ENCODE results near the gene TASOR.

The TASOR gene

DNA sequence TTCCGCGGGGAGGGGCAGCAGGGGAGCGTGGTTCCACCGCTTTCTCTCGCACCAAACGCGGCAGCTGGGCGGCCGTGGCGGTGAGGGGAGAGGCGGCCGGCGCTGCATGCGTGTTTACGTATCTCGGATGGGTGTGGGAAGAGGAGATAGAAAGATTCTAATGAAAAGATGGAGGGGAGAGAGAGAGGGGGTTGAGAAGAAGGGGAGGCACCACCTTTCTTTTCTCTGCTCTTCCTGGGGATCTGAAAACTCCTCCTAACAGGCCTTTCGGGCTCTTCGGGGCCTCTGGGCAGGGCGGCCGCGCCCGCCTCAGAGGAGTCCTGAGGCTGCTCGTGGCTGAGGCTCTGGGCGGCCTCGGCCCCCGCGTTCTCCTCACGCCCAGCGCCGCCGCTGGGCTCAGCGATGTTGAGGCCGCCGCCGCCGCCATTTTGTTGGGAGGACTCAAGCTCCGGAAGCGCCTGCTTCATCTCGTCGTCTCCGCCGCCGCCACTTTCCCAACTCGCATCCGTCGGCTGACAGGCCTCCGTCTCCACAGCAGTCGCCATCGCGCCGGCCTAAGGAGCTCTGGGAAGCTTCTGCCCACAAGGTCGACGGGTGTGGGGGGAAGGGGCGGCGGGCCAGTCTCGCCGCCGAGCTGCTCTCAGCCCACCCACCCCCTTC is 473 bp downstream of the TASOR start:
- peak; percentile 45 for DNase-seq (ENCODE audit: low read depth)

DNA sequence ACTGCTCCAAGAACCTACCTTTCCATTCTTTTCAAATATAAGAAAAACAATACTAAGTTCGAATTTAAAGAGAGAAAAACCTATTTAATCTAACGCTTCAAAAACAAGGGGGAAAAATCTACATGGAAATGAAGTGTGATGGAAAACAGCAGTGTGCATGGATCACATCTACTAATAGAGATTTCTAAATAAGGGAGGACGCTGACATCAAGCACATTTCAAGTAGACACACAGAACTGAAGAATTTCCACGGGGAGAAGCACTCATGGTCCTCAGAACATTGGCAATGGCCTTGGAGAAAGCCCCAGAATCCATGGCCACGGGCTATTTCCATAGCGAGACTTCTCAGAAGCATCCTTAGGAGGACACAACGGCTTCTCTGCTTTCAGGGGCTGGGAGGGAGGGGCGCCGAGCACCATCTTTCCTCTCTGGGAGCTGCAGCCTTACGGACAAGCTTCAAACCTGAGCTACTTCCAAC is 1.0 kb downstream of the TASOR start:
- no peak for DNase-seq (ENCODE audit: low read depth)

DNA sequence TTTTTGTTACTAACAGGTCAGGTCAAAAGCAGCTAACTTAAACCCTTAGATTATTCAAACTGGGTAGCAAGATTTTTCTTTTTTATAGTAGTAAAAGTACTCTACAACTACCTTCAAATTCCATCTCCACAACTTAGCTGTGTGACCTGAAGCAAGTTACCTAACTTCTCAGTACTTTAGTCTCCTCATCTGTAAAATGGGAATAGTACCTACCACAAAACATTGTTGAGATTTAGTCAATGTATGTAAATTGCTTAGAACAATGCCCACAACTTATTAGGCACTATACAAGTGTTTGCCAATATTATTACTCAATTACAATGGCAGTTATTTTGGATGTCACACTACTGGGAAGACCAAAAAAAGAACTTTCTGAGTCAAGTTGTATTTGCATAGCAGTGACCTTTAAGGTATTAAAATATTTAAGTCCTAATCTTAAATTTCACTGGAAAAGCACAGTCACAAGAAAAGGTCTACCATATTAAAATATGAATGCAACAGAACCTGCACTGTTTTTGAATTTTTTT is 2.9 kb downstream of the TASOR start:
- no peak for DNase-seq (ENCODE audit: low read depth)

DNA sequence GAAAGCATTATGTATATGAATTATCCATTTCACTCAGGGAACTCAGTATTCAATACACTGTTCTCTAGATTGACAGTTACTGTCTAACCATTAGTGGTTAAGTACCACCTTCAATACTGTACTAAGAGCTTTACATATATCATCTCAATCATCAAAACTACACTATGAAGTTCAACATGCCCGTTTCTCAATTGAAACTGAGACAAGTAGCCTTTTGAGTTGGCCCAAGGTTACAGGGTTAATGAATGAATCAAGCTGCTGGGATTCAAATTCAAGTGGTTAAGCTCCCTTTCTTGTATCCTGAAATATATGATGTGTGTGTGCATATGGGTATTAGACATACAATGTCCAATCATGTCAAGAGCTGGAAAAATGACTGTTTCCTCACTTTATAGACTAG is 5.8 kb downstream of the TASOR start:
- no peak for DNase-seq (ENCODE audit: low read depth)

DNA sequence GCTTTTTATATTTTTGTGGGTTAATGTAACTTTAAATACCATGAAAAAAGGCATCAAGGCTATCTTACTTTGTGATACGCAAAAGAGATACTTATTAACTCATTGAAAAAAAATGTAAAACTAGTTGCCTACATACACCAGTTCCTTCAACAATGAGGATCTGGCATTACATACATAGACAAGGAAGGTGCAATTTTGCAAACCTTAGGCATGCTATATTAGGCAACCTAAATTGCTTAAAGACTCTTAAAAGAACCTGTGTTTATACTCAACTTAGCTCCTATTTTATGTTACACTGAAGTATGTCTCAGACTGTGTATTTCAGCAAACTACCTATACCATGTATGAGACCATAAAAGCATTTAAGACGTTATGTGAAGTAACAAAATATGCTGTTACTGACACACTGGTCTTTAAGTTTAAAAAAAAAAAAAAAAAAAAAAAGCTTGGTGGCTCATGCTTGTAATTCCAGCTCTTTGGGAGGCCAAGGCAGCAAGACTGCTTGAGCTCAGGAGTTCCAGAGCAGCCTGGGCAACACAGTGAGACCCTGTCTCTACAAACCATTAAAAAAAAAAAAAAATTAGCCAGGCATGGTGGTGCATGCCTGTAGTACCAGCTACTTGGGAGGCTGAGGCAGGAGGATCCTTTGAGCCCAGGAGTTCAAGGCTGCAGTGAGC is 9.1 kb downstream of the TASOR start:
- no peak for DNase-seq (ENCODE audit: low read depth)

DNA sequence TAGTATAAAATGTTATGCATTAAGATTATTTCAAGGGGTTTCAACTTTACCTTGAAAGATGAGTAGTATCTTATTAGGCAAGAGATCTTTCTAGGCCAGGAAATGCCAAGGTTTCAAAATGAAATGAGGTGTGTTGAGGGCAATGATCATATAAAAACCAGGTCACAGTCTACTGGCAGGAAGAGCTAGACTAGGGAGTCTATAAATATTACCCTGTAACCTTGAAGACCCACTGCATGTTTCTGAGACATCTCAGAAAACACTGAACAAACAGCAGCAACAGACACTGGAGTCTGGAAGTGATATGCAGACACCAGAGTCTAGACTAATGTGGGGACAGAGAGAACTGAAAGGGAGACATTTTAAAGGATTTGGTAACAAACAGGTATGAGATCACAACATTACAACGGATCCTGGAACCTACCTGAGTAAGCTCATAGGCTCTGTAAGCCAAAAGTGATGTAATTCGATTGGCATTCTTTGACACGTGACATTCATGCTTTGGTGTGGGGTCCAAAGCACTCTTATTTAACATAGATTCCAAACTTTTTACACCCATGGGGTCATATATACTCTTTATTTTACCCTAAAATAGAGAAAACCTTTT is 15.0 kb downstream of the TASOR start:
- no peak for DNase-seq (ENCODE audit: low read depth)

DNA sequence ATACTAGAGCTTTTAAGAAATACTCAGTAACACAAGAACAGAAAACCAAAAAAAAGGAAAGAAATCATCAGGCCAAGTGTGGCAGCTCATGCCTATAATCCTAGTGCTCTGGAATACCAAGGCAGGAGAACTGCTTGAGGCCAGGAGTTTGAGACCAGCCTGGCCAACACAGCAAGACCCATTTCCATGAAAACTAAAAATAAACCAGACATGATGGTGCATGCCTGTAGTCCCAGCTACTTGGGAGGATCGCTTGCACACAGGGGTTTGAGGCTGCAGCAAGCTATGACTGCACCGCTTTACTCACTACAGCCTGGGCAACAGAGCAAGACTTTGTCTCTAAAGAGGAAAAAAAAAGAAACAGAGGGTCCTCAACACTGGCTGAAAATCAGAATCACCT is 18.2 kb downstream of the TASOR start:
- DNase-seq (ENCODE audit: low read depth) = no peak

DNA sequence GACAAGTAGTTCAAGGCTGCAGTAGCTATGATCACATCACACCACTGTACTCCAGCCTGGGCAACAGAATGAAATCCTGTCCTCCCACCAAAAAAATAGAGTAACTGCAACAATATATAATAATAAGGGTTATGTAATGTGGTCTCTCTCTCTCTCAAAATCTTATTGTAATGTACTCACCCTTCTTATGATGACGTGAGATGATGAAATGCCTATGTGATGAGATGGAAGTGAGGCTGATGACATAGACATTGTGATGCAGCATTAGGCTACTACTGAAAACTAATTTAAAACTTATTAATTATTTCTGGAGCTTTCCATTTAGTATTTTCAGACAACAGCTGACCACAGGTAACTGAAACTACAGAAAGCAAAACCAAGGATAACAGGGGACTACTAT is 27.4 kb downstream of the TASOR start:
- DNase-seq (ENCODE audit: low read depth) = no peak

DNA sequence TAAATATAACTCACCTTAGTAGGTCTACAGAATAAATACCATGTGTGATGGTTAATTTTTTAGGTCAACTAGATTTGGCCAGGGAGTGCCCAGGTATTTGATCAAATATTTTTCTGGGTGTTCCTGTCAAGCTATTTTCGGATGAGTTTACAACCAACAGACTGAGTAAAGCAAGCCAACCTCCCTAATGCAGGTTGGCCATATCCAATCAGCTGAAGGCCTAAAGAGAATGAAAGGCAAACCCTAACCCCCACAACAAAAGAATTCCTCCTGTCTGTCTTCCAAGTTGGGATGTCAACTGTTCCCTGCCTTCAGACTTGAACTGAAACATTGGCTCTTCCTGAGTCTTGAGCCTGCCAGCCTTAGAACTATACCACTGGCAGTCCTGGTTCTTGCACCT is 28.6 kb downstream of the TASOR start:
- DNase-seq (ENCODE audit: low read depth) = no peak

DNA sequence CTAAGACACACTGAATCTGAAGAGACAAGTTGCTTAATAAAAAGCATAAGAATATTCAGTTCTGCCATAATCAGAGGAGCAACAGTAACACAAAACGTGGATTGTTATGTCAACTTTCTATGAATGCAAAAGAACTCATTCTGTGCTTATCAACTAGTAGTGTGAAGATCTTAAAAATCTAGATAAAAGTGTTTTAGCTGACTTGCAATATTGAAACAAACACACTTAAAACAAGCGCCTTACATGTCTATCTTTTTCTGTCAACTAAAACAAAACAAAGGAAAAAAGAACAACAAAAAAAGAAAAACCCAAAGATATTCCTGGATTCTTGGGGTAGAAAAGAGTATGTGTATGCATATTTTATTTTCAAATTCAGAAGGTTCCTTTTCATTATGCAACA is 37.7 kb downstream of the TASOR start:
- no peak for DNase-seq (ENCODE audit: low read depth)

DNA sequence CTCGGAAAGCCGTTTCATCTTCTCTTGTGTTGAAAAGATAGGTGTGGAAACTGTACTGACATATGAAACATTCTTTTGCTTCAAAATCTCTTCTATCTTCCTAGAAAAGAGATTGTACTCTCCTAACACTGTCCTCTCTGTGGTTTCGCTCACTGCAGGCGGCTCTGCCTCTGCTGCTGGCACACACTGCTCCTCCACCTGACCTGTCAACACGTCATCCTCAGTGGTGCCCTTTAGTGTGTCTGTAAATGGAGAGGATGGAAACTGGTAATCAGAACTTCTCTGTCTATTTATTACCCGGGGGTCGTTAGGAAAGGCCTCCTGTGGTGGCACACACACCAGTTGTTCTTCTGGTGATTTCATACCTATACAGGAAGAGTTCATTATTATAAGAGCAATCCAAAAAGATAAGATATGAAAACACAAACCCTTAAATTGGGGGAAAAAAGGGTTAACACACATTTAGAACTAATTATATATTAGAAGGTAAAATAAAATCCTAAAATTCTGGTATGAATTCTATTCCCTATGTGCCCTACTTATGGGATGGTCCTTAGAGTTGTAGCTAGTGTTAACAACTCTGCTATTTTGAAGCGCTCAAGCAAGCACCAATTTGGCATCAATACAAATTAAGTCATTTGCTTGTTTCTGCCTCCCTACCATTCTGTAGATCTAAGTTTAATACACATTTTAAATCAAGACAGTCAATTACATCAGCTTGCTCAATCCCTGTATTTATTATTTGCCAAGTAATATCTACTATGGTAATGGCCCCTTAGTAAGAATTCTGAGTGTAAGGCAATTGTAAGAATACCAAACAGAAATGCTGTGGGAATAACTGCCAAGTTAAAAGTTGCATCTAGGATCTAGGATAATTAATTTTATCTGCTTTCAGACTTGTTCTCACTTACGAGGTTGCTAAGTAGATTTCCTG is 49.2 kb downstream of the TASOR start:
- no peak for DNase-seq (ENCODE audit: low read depth)
